H9 (cell line): ENCODE results near the gene SMAD3. TPM values are rescaled to one million over a fixed set of nuclear protein-coding genes. Genes with fewer than 3 reads are reported as not detected.

ENCODE experiments used
- DNase-seq: peaks from one replicate; pipeline ENCODE4 v3.0.0-alpha.2; 2017
- H2AFZ ChIP-seq: one replicate; pipeline ENCODE4 v1.6.1; 2013; ENCODE audit warnings: mild to moderate bottlenecking, low read length, control low read depth, moderate library complexity
- H2AK5ac ChIP-seq: 2 replicates; pipeline ENCODE4 v1.6.1; 2013; ENCODE audit warnings: low read length, control low read depth, mixed read lengths; ENCODE audit not compliant: insufficient read length
- H2BK120ac ChIP-seq: one replicate; pipeline ENCODE4 v1.6.1; 2013; ENCODE audit warnings: low read depth, mild to moderate bottlenecking, low read length, control low read depth, inconsistent platforms; ENCODE audit not compliant: poor library complexity, severe bottlenecking
- H2BK12ac ChIP-seq: 2 replicates; pipeline ENCODE4 v1.6.1; 2013; ENCODE audit warnings: low read length, control low read depth, mixed read lengths, low read depth; ENCODE audit not compliant: insufficient read length
- H2BK15ac ChIP-seq: 2 replicates; pipeline ENCODE4 v1.6.1; 2013; ENCODE audit warnings: low read depth, low read length, control low read depth
- H2BK20ac ChIP-seq: one replicate; pipeline ENCODE4 v1.6.1; 2013; ENCODE audit warnings: low read depth, mild to moderate bottlenecking, low read length, control low read depth, inconsistent platforms; ENCODE audit not compliant: poor library complexity, severe bottlenecking
- H2BK5ac ChIP-seq: 2 replicates; pipeline ENCODE4 v1.6.1; 2013; ENCODE audit warnings: low read length, control low read depth, mixed read lengths; ENCODE audit not compliant: insufficient read length
- H3K14ac ChIP-seq: 2 replicates; pipeline ENCODE4 v1.6.1; 2013; ENCODE audit warnings: low read length, control low read depth; ENCODE audit not compliant: insufficient read depth
- H3K18ac ChIP-seq: 2 replicates; pipeline ENCODE4 v1.6.1; 2013; ENCODE audit warnings: low read depth, mild to moderate bottlenecking, mixed read lengths, low read length, control low read depth; ENCODE audit not compliant: insufficient read length
- H3K23ac ChIP-seq: 2 replicates; pipeline ENCODE4 v1.6.1; 2013; ENCODE audit warnings: low read length, control low read depth, mixed read lengths, low read depth; ENCODE audit not compliant: insufficient read length
- H3K23me2 ChIP-seq: 2 replicates; pipeline ENCODE4 v1.6.1; 2013; ENCODE audit warnings: low read depth, mild to moderate bottlenecking, mixed read lengths, low read length, control low read depth; ENCODE audit not compliant: insufficient read length, poor library complexity, severe bottlenecking
- H3K27ac ChIP-seq: 2 replicates; pipeline ENCODE4 v1.5.1; 2013; ENCODE audit warnings: low read length, control low read depth, mixed read lengths, low read depth; ENCODE audit not compliant: insufficient read length
- H3K27me3 ChIP-seq: 2 replicates; pipeline ENCODE4 v1.6.1; 2013; ENCODE audit warnings: low read length, control low read depth, inconsistent platforms; ENCODE audit not compliant: insufficient read depth
- H3K4ac ChIP-seq: 2 replicates; pipeline ENCODE4 v1.6.1; 2013; ENCODE audit warnings: low read depth, mild to moderate bottlenecking, control low read depth, inconsistent platforms, low read length, moderate library complexity
- H3K4me1 ChIP-seq: 2 replicates; pipeline ENCODE4 v1.6.1; 2013; ENCODE audit warnings: low read length, control low read depth, inconsistent platforms; ENCODE audit not compliant: insufficient read depth
- H3K4me2 ChIP-seq: 2 replicates; pipeline ENCODE4 v1.6.1; 2013; ENCODE audit warnings: low read length, control low read depth, mixed read lengths; ENCODE audit not compliant: insufficient read length, insufficient read depth
- H3K56ac ChIP-seq: 2 replicates; pipeline ENCODE4 v1.6.1; 2013; ENCODE audit warnings: low read depth, mild to moderate bottlenecking, mixed read lengths, low read length, control low read depth; ENCODE audit not compliant: insufficient read length
- H3K79me1 ChIP-seq: 2 replicates; pipeline ENCODE4 v1.6.1; 2013; ENCODE audit warnings: low read depth, mild to moderate bottlenecking, moderate library complexity, low read length, control low read depth, inconsistent platforms; ENCODE audit not compliant: insufficient read depth, poor library complexity, severe bottlenecking
- H3K79me2 ChIP-seq: 2 replicates; pipeline ENCODE4 v1.6.1; 2013; ENCODE audit warnings: low read length, control low read depth, inconsistent platforms; ENCODE audit not compliant: insufficient read depth
- H3K9ac ChIP-seq: 2 replicates; pipeline ENCODE4 v1.6.1; 2013; ENCODE audit warnings: low read length, control low read depth, mixed read lengths; ENCODE audit not compliant: insufficient read length; ENCODE audit errors: extremely low read depth
- H3K9me3 ChIP-seq: one replicate; pipeline ENCODE4 v1.6.1; 2013; ENCODE audit warnings: low read depth, low read length, inconsistent platforms; ENCODE audit not compliant: control insufficient read depth
- H3T11ph ChIP-seq: one replicate; pipeline ENCODE4 v1.6.1; 2013; ENCODE audit warnings: mild to moderate bottlenecking, low read length, control low read depth, inconsistent platforms
- H4K20me1 ChIP-seq: one replicate; pipeline ENCODE4 v1.6.1; 2013; ENCODE audit not compliant: control insufficient read depth, insufficient read length, insufficient read depth
- H4K5ac ChIP-seq: 2 replicates; pipeline ENCODE4 v1.6.1; 2013; ENCODE audit warnings: low read depth, mild to moderate bottlenecking, mixed read lengths, low read length, control low read depth; ENCODE audit not compliant: insufficient read length
- H4K8ac ChIP-seq: replicated peaks from 2 replicates; pipeline ENCODE4 v1.6.1; 2013; ENCODE audit warnings: low read length, control low read depth, mixed read lengths, low read depth; ENCODE audit not compliant: insufficient read length
- H4K91ac ChIP-seq: 2 replicates; pipeline ENCODE4 v1.6.1; 2013; ENCODE audit warnings: low read depth, mild to moderate bottlenecking, moderate library complexity, mixed read lengths, low read length, control low read depth; ENCODE audit not compliant: insufficient read length
- H3K27ac Mint-ChIP-seq, 3 experiments: 2 replicates in 2 of 3; 3 replicates in 1 of 3; pipeline ENCODE4 v1.8.0; 2020 to 2021; ENCODE audit warnings: mixed read lengths in 3 of 3, mild to moderate bottlenecking in 1 of 3, moderate library complexity in 1 of 3
- H3K27me3 Mint-ChIP-seq: 2 replicates; pipeline ENCODE4 v1.8.0; 2021; ENCODE audit warnings: low read depth, mild to moderate bottlenecking, moderate library complexity, mixed read lengths
- H3K36me3 Mint-ChIP-seq, 3 experiments: 2 replicates in 2 of 3; 3 replicates in 1 of 3; pipeline ENCODE4 v1.8.0; 2020 to 2021; ENCODE audit warnings: low read depth in 3 of 3, mixed read lengths in 3 of 3; ENCODE audit not compliant: insufficient read depth in 1 of 3
- H3K4me1 Mint-ChIP-seq, 2 experiments: 2 replicates each; pipeline ENCODE4 v1.8.0; 2020; ENCODE audit warnings: mixed read lengths in 2 of 2
- H3K4me3 Mint-ChIP-seq, 2 experiments: 2 replicates in 1 of 2; 3 replicates in 1 of 2; pipeline ENCODE4 v1.8.0; 2020 to 2021; ENCODE audit warnings: mild to moderate bottlenecking in 2 of 2, mixed read lengths in 2 of 2, moderate library complexity in 1 of 2
- H3K9me3 Mint-ChIP-seq, 2 experiments: 2 replicates in 1 of 2; 3 replicates in 1 of 2; pipeline ENCODE4 v1.8.0; 2020; ENCODE audit warnings: mild to moderate bottlenecking in 2 of 2, mixed read lengths in 2 of 2, moderate library complexity in 1 of 2
- CTCF ChIP-seq: fragments of 200-600 bp; sonication (generic); conservative IDR thresholded peaks from 3 replicates; pipeline ENCODE4 v1.8.0; 2021; ENCODE audit warnings: antibody characterized with exemption, mild to moderate bottlenecking
- WGBS: extraction: QIAGEN DNeasy Blood & Tissue Kit; methylation state at CpG from one replicate; pipeline ENCODE4 v1.1.7; 2013; ENCODE audit warnings: missing lambda C conversion rate, low lambda C conversion rate, mixed read lengths; ENCODE audit not compliant: insufficient read length; ENCODE audit errors: extremely low coverage; 5-methylcytosine and 5-hydroxymethylcytosine counted together
- total RNA-seq: library from RNA; stranded (reverse); gene quantifications from 2 replicates; pipeline ENCODE4 v1.2.1, GENCODE V29; 2021

Gene SMAD3
- total RNA-seq, 1 experiment from 2014 or later: 26.7 TPM

- no peak overlapping the region for H3K27ac ChIP-seq
- H3K4me2 ChIP-seq: no peak overlapping the region
- H3K79me2 ChIP-seq: no peaks in the 10 kb centered on the region
- no peaks in the 10 kb centered on the region; the same call in 1 of the 2 replicates for H3K27me3 Mint-ChIP-seq
- no peaks in the 10 kb centered on the region for H3K27me3 ChIP-seq
- WGBS: no CpG with 5 or more reads among the region's 5 CpGs
- no peaks in the 10 kb centered on the region for H3K23me2 ChIP-seq
- no peak overlapping the region for H2BK20ac ChIP-seq
- peaks cover 5% of the 10 kb centered on the region; the same call in 1 of the 2 replicates for H3K4me1 ChIP-seq
- no peak for DNase-seq
- TF ChIP-seq CTCF: no peak
- no peak overlapping the region for H4K8ac ChIP-seq
- no peak overlapping the region for H3K56ac ChIP-seq
- no peak overlapping the region for H4K91ac ChIP-seq
- no peak overlapping the region for H2BK15ac ChIP-seq
- H2BK120ac ChIP-seq: no peak overlapping the region
- no peaks in the 10 kb centered on the region for H4K20me1 ChIP-seq
- H3K4me1 Mint-ChIP-seq: peaks cover 28 to 35% of the 10 kb centered on the region in 2 experiments
- no peak overlapping the region for H3K18ac ChIP-seq
- H3K36me3 Mint-ChIP-seq: peaks cover 0 to 5% (median under 1%) of the 10 kb centered on the region in 3 experiments; a peak in 4 of 7 replicates
- no peak overlapping the region for H2AFZ ChIP-seq
- no peak overlapping the region for H3K14ac ChIP-seq
- H3K9me3 ChIP-seq: no peaks in the 10 kb centered on the region
- no peak overlapping the region for H2BK12ac ChIP-seq
- no peak overlapping the region for H3K23ac ChIP-seq
- peak overlapping the region in 1 of 3 experiments; percentile 44; a peak in 1 of 7 replicates for H3K27ac Mint-ChIP-seq
- H4K5ac ChIP-seq: no peak overlapping the region
- no peaks in the 10 kb centered on the region for H3K79me1 ChIP-seq
- no peak overlapping the region for H2BK5ac ChIP-seq
- no peak overlapping the region for H3K4ac ChIP-seq
- no peak overlapping the region for H3T11ph ChIP-seq
- H3K9ac ChIP-seq: no peak overlapping the region
- H3K9me3 Mint-ChIP-seq: no peaks in the 10 kb centered on the region; a peak in 1 of 5 replicates
- H3K4me3 Mint-ChIP-seq: no peak overlapping the region
- no peak overlapping the region for H2AK5ac ChIP-seq
Measured at GRCh38 chr15:67161412-67161811, 96.0 kb downstream of the SMAD3 start.
